Fibroblast of skin of back (primary cell): ENCODE measurements around the gene PKD1L1.

Experiments used
- DNase-seq: peaks from one replicate; pipeline ENCODE4 v3.0.0-alpha.2; 2013

The PKD1L1 gene

DNA sequence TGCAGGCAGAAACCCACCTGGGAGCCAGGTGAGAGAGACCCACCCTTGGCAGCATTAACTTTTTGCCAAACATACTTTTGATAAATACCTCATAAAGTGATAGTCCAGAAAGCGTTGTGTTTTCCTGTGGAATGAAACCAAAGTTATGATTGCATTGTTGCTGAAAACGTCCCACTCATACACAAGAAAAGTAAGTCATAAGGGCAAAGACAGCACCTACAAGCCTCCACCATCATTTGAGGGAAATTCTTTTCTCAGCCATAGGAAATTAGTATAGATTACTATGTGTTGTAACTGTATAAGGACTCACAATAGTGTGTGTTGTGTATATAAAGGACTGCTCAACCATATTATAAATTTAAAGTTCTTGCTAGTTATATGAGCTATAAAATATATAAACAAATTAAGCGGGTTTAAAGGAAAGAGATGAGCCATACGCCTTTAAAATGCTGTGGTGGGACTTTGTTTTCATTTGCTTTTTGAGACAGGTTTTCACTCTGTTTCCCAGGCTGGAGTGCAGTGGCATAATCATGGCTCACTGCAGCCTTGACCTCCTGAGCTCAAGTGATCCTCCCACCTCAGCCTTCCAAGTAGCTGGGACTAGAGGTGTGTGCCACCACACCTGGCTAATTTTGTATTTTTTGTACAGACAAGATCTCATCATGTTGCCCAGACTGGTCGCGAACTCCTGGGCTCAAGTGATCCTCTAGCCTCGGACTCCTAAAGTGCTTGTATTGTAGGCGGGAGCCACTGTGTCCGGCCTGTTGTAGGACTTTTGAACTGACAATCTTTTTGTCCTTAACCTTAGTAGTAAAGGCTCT lies 160.8 kb downstream of the PKD1L1 start:
- peak; percentile 36 for DNase-seq

DNA sequence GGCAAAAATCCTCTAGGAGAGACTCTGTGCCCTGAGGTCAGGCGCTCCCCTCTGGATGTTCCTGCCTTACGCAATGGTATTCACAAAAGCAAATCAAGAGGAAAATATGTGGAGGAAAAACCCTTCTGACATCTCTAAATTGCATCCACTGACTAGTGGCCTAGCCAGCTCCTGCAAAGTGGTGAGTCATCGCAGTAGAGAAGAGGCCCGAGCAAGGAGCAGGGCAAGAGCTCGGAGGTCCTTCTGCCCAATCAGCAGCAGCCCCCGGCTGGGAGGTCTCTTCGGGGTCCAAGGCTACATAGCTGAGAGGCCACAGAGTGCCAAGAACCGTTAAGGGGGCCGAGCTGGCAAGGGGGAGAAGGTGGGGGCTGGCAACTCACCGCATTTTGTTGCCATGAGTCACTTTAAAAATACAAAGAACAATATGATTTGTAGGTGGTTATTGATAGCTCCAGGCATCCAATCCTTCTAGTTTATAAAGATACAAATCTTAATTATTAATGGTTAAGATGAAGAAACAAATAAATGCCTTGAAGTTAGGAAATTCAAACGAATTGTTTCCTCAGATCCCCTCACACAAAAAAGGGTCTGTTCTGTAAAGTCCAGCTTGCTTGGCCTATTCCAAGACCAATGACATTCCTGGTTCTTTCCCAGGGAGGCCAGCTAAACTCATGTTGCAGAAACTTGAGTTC lies 161.6 kb downstream of the PKD1L1 start:
- DNase-seq, result peak; percentile 99

DNA sequence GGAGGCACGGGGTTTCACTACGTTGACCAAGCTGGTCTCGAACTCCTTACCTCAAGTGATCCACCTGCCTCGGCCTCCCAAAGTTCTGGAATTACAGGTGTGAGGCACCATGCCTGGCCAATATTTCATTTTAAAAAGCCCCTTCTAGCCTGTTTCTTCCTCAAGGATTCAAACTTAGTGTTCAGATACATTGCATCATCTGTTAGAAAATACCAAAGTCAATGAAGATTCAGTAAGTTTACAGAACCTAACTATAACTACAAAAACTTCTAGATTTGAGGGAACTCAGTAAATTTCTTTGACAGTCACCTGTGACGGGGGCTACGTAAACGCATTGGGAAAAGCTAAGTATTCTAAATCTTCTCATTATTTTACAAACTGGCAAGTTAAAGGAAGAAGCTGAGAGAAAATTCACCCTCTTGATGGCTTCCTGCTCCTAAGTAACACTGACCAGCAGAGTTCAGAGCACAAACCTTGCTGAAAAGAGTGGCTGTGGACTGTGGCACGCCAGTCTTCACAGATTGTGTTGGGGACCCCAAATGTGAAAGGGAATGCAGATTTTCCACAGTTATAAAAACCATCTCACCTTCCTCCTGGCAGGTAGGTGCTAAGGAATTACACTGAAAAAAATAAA lies 162.2 kb downstream of the PKD1L1 start:
- no peak for DNase-seq

DNA sequence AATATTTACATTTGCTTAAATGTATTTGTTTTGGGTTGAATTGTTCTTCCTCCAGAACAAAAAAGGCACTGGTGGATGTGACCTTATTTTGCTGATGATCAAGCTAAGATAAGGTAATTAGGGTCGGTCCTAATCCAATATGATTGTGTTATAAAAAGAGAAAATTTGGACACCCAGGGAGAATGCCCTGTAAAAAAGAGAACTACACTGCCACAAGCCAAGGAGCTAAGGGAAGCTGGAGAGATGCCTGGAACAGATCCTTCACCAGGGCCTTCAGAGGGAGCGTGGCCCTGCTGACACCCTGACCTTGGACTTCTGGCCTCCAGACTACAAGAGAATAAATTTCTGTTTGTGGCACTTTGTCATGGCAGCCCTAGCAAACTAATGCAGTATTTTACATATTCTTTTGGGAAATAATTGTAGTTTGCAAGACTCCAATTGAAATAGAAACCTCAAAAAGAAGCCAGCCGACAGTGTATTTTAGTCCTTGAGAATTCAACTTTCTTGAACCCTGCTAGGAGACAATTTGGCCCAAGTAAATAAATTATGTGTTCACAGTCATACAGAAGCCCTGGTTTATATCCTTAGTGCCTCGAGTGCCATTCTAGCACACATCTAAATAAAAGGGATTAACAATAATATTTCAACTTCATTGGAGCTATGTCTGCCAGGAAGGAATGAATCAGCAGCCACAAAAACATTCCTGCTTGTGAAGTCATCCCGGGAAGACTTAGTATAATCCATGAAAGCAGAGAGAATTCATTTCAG lies 164.6 kb downstream of the PKD1L1 start:
- DNase-seq, result peak; percentile 98

DNA sequence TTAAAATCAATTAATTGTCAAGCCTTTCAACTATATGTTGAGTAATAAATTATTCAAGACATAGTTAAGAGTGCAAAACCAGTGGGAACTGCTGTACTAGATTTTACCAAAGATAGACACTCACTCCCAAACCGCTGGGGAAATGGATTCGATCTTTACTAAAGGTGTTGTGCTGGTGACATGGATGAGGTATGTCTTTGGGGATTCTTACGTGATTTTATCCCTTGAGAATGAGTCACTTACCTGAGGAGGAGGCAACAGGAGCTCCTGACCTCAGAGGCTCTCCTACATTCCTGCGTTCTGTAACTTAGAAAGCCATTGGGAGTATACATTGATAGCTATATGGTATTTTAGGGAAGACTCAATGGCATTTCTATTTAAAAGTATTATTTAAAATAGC lies 165.5 kb downstream of the PKD1L1 start:
- no peak for DNase-seq

DNA sequence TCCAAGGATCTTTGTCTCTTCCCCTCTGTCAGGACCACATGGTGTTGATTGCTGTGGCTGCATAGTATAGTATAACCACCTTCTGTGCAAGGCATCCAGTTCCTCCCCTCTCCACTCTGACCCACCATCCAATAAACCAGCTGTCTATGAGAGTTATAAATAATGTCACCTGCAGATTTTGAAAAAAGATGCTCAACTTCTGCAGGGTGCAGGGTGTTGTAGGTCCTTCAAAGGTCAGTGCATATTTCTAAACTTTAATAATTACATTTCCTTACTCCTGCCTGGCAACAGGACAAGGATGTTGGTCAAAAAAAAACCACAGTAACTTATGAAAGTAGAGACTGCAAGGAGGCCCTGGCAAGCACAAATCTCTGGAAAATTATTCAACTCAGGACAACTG lies 166.2 kb downstream of the PKD1L1 start:
- DNase-seq, result peak; percentile 37

DNA sequence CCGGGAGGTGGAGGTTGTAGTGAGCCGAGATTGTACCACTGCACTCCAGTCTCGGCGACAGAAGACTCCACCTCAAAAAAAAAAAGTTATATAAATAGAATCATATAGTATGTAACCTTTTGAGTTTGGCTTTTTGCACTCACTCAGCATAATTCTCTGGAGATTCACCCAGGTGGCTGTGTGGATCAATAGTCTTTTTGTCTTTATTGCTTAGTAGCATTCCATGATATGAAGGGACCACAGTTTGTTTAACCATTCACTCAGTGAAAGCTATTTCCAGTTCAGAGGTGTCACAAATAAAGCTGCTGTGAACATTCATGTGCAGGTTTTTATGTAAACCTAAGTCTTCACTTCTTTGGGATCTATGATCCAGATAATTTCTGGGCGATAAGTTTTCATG lies 167.7 kb downstream of the PKD1L1 start:
- no peak for DNase-seq

DNA sequence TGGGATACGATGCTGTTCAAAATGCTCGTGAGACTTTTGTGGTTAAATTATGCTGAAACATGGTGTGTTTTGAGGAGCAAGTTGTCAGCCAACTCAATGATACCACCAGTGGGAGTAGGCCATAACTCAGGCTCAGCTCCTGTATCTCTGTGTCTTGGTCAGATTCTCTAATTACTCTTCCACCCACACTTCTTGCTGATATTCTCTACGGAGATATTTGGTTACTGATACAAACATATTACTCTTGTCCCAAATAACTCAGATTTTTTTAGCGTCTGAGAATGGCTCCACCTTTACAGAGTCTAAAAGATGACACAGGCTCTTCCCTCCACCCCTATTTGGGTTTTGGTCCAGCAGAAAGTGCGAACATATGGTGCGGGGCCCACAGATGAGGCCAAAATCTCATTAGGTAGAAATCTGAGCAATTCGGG lies 168.9 kb downstream of the PKD1L1 start:
- no peak for DNase-seq

DNA sequence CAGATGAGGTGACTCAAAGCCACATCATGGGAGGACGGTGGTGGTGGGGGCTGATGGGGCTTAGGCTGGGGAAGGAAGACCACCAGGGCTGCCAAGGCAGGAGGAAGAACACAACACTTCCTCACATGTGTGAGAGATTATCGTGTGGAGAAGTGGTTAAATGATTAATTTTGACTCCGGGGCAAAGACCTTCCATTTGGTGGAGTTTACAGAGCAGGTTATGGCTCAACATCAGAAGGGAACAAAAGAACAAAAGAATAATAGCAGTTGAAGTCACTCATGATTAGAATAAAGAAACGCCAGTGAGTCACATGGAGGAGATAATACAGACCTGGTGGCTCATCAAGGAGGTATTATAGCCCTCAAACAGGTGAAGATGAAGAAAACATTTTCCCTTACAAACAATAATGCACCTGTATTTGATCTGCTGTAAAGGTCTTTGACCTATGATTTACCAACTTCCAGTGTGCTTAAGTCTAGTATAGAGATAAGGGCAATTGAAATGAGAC lies 170.1 kb downstream of the PKD1L1 start:
- no peak for DNase-seq

DNA sequence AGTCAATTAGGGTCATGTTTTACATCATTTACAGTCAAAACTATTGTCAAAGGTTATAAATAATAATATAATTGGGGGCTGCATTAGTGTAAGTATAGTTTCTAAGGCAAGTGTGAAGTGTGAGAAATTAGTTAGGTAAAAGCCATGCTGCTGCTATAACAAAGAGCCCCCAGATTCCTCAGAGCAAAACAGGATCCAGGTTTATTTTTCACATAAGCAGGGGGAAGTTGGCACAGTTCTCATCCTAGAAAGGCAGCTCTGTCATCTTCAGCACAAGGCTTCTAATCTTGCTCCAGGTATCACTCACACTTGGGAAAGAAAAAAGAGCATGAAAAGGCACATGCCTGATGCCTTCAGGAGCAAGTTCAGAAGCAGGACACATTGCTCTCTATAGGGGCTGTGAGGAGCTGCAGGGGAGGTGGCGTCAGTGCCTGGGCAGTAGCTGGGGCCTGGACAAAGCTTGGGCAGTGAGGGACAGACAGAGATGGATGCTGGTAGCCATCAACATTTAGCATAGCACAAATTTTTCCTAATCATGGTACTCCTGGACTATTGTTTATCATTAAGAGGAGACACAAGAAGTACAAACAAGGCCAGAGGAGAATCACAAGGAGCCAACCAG lies 170.6 kb downstream of the PKD1L1 start:
- DNase-seq, result no peak

DNA sequence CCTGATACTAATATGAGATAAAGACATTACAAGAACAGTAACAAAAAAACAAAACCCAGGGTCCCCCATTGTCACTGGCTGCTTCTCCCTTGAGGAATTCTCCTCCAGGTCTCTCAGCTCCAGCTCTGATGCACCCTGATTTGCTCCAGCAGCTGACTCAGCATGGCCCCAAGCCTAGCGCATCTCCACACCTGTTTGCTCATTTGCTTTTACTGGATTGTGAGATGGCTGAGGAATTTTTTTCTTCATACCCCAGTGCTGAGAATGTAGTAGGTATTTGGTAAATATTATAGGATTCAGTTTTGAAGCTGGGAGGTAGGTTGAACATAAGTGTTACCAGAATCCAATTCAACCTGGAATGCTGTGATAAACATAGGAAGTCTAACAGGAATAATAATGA lies 171.9 kb downstream of the PKD1L1 start:
- DNase-seq, result no peak

DNA sequence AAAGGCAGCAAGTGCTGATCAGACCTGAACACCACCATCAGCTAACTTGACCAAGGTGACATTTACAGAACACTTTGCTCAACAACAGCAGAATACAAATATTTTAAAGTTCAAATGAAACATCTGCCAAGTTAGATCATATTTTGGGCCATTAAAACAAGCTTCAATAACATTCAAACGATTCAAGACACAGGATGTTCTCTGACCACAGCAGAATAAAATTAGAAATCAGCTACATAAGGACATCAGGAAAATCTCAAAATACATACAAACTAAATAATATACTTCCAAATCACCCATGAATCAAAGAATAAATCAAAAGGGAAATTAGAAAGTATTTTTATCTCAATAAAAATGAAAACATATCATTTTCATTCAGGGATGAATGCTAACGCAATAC lies 173.0 kb downstream of the PKD1L1 start:
- DNase-seq, result no peak

DNA sequence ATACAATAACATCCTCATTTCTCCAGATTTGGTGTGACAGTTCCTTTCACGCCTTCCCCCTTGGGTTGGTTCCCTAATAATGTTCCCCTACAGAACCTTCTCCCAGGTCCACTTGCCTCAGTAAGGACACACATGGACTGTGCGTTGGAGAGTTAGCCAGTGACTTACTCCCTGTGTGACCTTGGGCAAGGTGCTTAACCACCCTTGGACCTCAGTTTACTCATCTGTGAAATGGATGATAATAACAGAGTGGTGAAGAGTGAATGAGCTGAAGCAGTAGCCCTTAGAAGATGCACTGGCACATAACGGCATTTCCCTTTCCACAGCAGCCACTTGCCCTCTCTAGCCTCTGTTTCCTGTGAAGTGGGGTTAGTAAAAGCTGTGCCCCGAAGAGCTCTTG lies 175.8 kb downstream of the PKD1L1 start:
- DNase-seq, result no peak

DNA sequence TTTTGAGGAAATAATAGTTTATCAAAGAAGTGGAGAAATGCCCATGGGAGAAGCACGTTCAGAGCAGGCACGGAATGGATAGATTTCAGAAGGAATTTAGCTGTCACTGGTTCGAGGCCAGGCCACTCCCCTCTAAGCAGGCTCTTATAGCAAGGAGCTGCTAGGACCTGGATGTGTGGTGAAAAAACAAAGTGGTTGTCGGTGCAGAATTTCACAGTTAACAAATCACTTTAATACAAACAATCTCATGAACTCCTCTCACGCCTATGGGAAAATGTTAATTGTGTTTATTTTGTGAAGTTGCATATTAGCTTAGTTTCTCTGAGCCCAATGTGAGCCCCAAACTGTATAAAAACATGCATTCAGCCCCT lies 176.3 kb downstream of the PKD1L1 start:
- peak; percentile 74 for DNase-seq

DNA sequence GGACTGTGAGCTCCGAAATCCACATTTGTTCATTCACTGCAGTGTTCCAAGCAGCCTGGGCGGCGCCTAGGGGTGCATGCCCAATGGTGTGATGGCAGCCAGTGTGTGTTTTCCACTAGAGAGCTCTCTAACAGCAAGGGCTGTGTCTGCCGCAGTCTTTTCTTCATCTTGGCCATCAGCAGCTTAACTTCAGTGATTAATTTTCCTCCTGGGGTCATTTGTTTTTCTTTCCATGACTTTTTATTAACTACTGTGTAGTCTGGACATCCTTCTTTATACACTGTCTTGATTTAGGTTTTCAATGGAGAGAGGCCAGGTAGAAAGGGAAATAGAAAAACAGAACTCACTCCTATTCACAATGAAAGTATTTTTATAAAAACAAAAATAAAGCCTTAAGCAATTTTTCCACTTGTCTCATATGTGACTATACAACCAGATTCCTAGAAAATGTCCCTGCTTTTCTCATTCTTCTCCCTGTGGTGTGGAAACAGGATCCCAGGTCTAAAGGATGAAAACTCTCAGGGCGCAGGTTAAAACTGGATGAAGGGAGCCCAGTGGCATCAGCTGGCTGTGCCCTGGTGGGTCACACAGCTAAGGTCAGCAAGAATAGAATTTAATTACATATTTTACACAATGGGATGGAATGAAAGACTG lies 176.8 kb downstream of the PKD1L1 start:
- peak; percentile 88 for DNase-seq

DNA sequence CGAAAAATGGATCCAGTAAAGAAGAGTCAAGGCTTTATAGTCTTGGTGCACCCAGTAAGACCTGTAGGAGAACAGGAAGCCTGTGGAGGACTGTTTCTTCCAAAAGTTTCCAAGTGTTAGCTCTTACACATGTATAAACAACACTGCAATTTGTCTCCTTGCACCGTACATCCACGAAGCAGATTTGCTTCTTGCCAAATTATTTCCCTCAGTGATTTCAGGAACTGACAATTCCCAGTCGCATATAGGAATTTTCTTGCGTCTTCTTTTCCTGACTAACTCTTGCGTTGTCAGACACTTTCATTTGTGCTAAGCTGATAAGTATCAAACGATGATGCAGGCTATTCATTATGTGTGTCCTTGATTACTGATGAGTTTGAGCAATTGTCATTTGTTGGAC lies 182.1 kb downstream of the PKD1L1 start:
- DNase-seq, result no peak

DNA sequence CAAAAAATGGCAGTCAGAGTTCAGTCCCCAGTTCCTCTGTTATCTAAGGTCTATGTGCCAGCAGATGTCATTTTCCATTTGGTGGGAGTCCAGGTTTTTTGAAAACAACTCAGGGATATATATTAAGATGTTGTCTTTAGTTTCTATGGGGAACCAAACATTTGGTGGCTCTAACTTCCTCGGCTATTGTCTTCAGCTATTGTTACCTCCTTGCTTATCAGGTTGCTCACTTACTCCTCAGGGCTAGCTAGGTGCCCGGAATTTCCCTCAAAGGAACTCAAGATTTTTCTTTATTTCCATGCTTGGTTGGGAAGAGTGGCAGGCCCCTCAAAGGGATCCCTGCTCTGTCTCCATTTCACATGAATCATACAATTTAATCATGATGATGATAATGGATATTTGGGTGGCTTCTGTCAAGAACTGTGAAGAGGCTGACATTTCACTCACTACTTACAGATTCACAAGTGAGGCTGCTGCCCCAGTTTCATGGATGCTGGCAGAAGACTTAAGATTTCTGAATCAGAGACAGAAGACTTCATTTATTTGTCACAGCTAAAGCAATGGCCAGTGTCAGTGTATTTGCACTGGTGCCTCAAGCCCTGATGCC lies 182.8 kb downstream of the PKD1L1 start:
- no peak for DNase-seq

DNA sequence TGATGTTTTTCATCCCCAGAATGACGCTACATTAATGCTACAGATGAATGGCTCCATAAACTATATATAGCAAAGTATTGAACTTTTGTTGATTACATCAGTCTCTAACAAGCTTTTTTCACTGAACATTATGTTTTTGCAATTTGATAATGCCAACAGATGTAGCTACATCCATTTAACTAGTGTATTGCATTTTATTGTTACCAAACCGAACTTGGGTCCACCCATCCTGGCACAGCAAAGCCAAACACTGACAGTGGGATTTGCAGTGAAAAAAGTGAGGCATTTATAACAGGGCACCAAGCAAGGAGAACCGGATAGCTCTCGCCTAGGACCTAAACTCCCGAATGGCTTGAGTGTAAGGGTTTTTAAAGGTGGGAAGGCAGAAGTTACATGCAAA lies 183.5 kb downstream of the PKD1L1 start:
- no peak for DNase-seq

DNA sequence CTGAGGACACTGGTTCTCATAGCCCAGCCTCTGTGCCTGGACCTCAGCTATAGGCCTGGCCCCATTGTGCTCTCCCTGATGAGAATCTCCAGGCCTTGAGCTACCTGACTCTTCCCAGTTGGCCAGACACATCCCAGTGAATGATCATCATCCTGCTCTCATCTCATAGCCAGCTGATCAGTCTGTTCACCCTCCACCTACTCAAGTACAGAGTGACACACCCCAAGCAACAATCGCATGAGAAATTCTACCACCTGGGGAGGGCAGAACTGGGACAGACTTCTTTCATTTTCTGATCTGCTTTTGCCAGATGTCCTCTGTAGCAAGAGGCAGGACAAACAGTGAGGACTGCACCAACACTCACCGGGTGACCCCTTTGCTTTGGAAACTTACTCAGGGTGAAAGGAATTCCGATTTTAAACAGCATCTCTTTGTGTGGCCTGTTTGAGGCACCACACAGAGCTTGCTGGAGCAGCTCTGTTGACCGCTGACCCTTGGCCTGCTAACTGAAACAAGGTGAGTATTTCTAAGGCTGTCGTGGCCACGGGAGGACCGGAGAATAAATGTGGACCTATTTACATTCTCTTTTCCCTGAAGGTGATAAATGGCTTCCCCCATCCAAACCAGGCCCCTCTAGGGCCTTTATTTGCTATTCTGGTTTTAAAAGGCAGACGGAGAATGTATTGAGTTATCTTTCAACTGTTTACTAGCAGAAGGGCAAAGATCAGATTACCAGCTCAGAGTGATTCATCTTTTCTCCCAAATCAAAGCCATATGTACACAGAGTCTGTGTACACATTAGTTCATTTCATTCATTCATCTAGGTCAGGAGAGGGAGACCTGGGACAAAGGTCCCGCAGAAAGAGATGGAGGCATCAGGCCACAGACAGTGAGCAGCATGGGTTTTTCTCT lies 184.9 kb downstream of the PKD1L1 start:
- peak; percentile 87 for DNase-seq

DNA sequence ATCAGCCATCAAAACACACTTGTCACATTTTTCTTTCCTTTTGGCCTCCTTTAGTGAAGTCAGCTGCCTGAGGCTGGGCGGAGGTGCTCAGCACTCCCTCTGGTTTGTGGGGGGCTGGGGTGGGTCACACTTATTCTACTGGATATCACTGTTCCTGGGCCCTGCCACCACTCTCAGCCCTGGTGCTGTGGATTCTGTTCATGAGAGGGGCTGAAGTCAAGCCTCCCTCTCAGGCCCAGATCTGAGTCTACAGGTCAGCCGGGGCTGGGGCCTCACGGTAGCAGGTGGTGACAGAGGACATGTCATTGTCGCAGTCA lies 185.6 kb downstream of the PKD1L1 start:
- DNase-seq, result no peak
